Measurements from ENCODE around the gene TMEM140. TPM values are rescaled to one million over a fixed set of nuclear protein-coding genes. Genes with fewer than 3 reads are reported as not detected.

TMEM140 gene
- total and polyA plus RNA-seq, 2 of the 13 experiments (the other 11 are each of a cell fraction or from before 2014, with no cell fraction given) = 9.2 to 21.7 TPM

GRCh38 chr7:135147899-135148721 lies at the start of gene TMEM140 (continued):
- TF ChIP-seq ZNF780A (CRISPR knock-in tag; IDR thresholded peaks at IDR 0.05) = no peak
- TF ChIP-seq ONECUT2 (CRISPR knock-in tag; IDR thresholded peaks at IDR 0.05) = peak; percentile 24; the same call in 1 of the 2 replicates
- TF ChIP-seq ZFP91 (CRISPR knock-in tag; IDR thresholded peaks at IDR 0.05; ENCODE audit: borderline replicate concordance) = peak; percentile 51
- TF ChIP-seq TBP (CRISPR knock-in tag; IDR thresholded peaks at IDR 0.05) = no peak
- TF ChIP-seq MYPOP (CRISPR knock-in tag; IDR thresholded peaks at IDR 0.05) = peak; percentile 80; the same call in 1 of the 2 replicates
- TF ChIP-seq ZNF142 (CRISPR knock-in tag; IDR thresholded peaks at IDR 0.05) = 0 out of 2 replicates have a peak, but pooled peaks have one; percentile 5
- TF ChIP-seq ZSCAN29 (CRISPR knock-in tag; conservative IDR thresholded peaks at IDR 0.05) = no peak
- no peak for TF ChIP-seq ZNF879 (CRISPR knock-in tag; IDR thresholded peaks at IDR 0.05)
- peak; percentile 50; the same call in 1 of the 2 replicates for TF ChIP-seq DRAP1 (CRISPR knock-in tag; IDR thresholded peaks at IDR 0.05)
- peak; percentile 36; the same call in 1 of the 2 replicates for TF ChIP-seq SATB2 (CRISPR knock-in tag; IDR thresholded peaks at IDR 0.05)
- TF ChIP-seq SIN3A (IDR thresholded peaks at IDR 0.05; ENCODE audit: borderline replicate concordance, low read depth, low read length) = peak; percentile 96
- no peak for TF ChIP-seq HOXA9 (CRISPR knock-in tag; IDR thresholded peaks at IDR 0.05; ENCODE audit: borderline replicate concordance)
- TF ChIP-seq ZFYVE20 (CRISPR knock-in tag; IDR thresholded peaks at IDR 0.05; ENCODE audit: borderline replicate concordance, low read depth) = no peak
- TF ChIP-seq GTF3A (CRISPR knock-in tag; conservative IDR thresholded peaks at IDR 0.05) = no peak
- no peak for TF ChIP-seq ZNF790 (CRISPR knock-in tag; IDR thresholded peaks at IDR 0.05; ENCODE audit: borderline replicate concordance)
- no peak for TF ChIP-seq MTF1 (CRISPR knock-in tag; IDR thresholded peaks at IDR 0.05)
- 0 out of 2 replicates have a peak, but pooled peaks have one; percentile 28 for TF ChIP-seq KDM3A (CRISPR knock-in tag; IDR thresholded peaks at IDR 0.05; ENCODE audit: low read depth)
- peak; percentile 79 for TF ChIP-seq BCL6 (CRISPR knock-in tag; IDR thresholded peaks at IDR 0.05)
- TF ChIP-seq MYNN (CRISPR knock-in tag; IDR thresholded peaks at IDR 0.05; ENCODE audit: low read depth) = no peak
- TF ChIP-seq ZNF737 (CRISPR knock-in tag; IDR thresholded peaks at IDR 0.05; ENCODE audit: borderline replicate concordance) = no peak
